ENCODE results near the gene CACNB2. TPM values are rescaled to one million over a fixed set of nuclear protein-coding genes. Genes with fewer than 3 reads are reported as not detected.

CACNB2 gene
- total RNA-seq, 1 donor from 2014 or later = 0.43 TPM

DNA sequence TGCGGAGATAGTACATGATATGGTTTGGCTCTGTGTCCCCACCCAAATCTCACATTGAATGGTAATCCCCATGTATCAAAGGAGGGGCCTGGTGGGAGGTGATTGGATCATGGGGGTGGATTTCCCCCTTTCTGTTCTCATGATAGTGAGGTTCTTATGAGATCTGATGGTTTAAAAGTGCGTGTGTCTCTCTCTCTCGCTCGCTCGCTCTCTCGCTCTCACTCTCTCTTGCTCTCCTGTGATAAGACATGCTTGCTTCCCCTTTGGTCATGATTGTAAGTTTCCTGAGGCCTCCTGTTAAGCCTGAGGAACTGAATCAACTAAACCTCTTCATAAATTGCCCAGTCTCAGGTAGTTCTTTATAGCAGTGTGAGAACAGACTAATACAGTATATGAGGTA lies 339.3 kb downstream of the CACNB2 start:
- no peak overlapping the region for H3K27ac Mint-ChIP-seq (ENCODE audit: unreplicated experiment)
- no peak for TF ChIP-seq CTCF (IDR thresholded peaks at IDR 0.05)
- no peaks in the 10 kb centered on the region for H3K36me3 Mint-ChIP-seq (ENCODE audit: unreplicated experiment)
- no peaks in the 10 kb centered on the region for H3K9me3 Mint-ChIP-seq (ENCODE audit: unreplicated experiment)
- H3K4me3 Mint-ChIP-seq (ENCODE audit: unreplicated experiment) = no peak overlapping the region
- no peaks in the 10 kb centered on the region for H3K4me1 Mint-ChIP-seq (ENCODE audit: unreplicated experiment)
- DNase-seq (ENCODE audit: extremely low spot score, unreplicated experiment) = no peak
- H3K27me3 Mint-ChIP-seq (ENCODE audit: unreplicated experiment) = peaks cover 5% of the 10 kb centered on the region

GRCh38 chr10:18483516-18484186 lies 343.4 kb downstream of the CACNB2 start:
- DNase-seq (ENCODE audit: extremely low spot score, unreplicated experiment) = no peak
- Mint-ChIP-seq H3K36me3 (ENCODE audit: unreplicated experiment) (no peaks in the 10 kb centered on the region), H3K9me3 (ENCODE audit: unreplicated experiment) (no peaks in the 10 kb centered on the region), H3K27ac (ENCODE audit: unreplicated experiment) (no peak overlapping the region), H3K4me3 (ENCODE audit: unreplicated experiment) (no peak overlapping the region), H3K4me1 (ENCODE audit: unreplicated experiment) (no peaks in the 10 kb centered on the region), H3K27me3 (ENCODE audit: unreplicated experiment) (peaks cover 2% of the 10 kb centered on the region)
- no peak for TF ChIP-seq CTCF (IDR thresholded peaks at IDR 0.05)

- H3K4me1 Mint-ChIP-seq (ENCODE audit: unreplicated experiment) = no peaks in the 10 kb centered on the region
- DNase-seq (ENCODE audit: extremely low spot score, unreplicated experiment) = no peak
- H3K4me3 Mint-ChIP-seq (ENCODE audit: unreplicated experiment) = no peak overlapping the region
- no peaks in the 10 kb centered on the region for H3K9me3 Mint-ChIP-seq (ENCODE audit: unreplicated experiment)
- TF ChIP-seq CTCF (IDR thresholded peaks at IDR 0.05) = no peak
- H3K27ac Mint-ChIP-seq (ENCODE audit: unreplicated experiment) = no peak overlapping the region
- no peaks in the 10 kb centered on the region for H3K36me3 Mint-ChIP-seq (ENCODE audit: unreplicated experiment)
- no peaks in the 10 kb centered on the region for H3K27me3 Mint-ChIP-seq (ENCODE audit: unreplicated experiment)
Measured at GRCh38 chr10:18486438-18486837, 346.2 kb downstream of the CACNB2 start.

- Mint-ChIP-seq H3K27ac (ENCODE audit: unreplicated experiment) (no peak overlapping the region), H3K4me3 (ENCODE audit: unreplicated experiment) (no peak overlapping the region), H3K36me3 (ENCODE audit: unreplicated experiment) (no peaks in the 10 kb centered on the region), H3K9me3 (ENCODE audit: unreplicated experiment) (peaks cover 4% of the 10 kb centered on the region), H3K27me3 (ENCODE audit: unreplicated experiment) (no peaks in the 10 kb centered on the region), H3K4me1 (ENCODE audit: unreplicated experiment) (no peaks in the 10 kb centered on the region)
- TF ChIP-seq CTCF (IDR thresholded peaks at IDR 0.05) = no peak
- no peak for DNase-seq (ENCODE audit: extremely low spot score, unreplicated experiment)
Measured at GRCh38 chr10:18490755-18491154, 350.5 kb downstream of the CACNB2 start.

- H3K4me1 Mint-ChIP-seq (ENCODE audit: unreplicated experiment) = no peaks in the 10 kb centered on the region
- no peak overlapping the region for H3K4me3 Mint-ChIP-seq (ENCODE audit: unreplicated experiment)
- no peak overlapping the region for H3K27ac Mint-ChIP-seq (ENCODE audit: unreplicated experiment)
- no peak for TF ChIP-seq CTCF (IDR thresholded peaks at IDR 0.05)
- no peaks in the 10 kb centered on the region for H3K9me3 Mint-ChIP-seq (ENCODE audit: unreplicated experiment)
- no peaks in the 10 kb centered on the region for H3K27me3 Mint-ChIP-seq (ENCODE audit: unreplicated experiment)
- no peak for DNase-seq (ENCODE audit: extremely low spot score, unreplicated experiment)
- H3K36me3 Mint-ChIP-seq (ENCODE audit: unreplicated experiment) = no peaks in the 10 kb centered on the region
Measured at GRCh38 chr10:18497806-18498369, 357.7 kb downstream of the CACNB2 start.
